ENCODE measurements around the gene CSTF3.
"Not testable (repeated sequence)": the region's sequence is repeated elsewhere in the genome, so short reads cannot be mapped to it uniquely, and the experiment has no call there.

The CSTF3 gene

GRCh38 chr11:33055375-33055774, 105.9 kb downstream of the CSTF3 start:
- TF ChIP-seq, protein P1, sequence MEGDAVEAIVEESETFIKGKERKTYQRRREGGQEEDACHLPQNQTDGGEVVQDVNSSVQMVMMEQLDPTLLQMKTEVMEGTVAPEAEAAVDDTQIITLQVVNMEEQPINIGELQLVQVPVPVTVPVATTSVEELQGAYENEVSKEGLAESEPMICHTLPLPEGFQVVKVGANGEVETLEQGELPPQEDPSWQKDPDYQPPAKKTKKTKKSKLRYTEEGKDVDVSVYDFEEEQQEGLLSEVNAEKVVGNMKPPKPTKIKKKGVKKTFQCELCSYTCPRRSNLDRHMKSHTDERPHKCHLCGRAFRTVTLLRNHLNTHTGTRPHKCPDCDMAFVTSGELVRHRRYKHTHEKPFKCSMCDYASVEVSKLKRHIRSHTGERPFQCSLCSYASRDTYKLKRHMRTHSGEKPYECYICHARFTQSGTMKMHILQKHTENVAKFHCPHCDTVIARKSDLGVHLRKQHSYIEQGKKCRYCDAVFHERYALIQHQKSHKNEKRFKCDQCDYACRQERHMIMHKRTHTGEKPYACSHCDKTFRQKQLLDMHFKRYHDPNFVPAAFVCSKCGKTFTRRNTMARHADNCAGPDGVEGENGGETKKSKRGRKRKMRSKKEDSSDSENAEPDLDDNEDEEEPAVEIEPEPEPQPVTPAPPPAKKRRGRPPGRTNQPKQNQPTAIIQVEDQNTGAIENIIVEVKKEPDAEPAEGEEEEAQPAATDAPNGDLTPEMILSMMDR (IDR thresholded peaks at IDR 0.05; ENCODE audit: borderline replicate concordance, insufficient read depth, low read depth, low read length): no peak
- H3K4me3 ChIP-seq (ENCODE audit: low read depth, low read length): no peak overlapping the region

GRCh38 chr11:33052231-33052630, 109.0 kb downstream of the CSTF3 start:
- no peak overlapping the region for H3K4me3 ChIP-seq (ENCODE audit: low read depth, low read length)
- TF ChIP-seq, protein P1 (IDR thresholded peaks at IDR 0.05; ENCODE audit: borderline replicate concordance, insufficient read depth, low read depth, low read length): no peak

DNA sequence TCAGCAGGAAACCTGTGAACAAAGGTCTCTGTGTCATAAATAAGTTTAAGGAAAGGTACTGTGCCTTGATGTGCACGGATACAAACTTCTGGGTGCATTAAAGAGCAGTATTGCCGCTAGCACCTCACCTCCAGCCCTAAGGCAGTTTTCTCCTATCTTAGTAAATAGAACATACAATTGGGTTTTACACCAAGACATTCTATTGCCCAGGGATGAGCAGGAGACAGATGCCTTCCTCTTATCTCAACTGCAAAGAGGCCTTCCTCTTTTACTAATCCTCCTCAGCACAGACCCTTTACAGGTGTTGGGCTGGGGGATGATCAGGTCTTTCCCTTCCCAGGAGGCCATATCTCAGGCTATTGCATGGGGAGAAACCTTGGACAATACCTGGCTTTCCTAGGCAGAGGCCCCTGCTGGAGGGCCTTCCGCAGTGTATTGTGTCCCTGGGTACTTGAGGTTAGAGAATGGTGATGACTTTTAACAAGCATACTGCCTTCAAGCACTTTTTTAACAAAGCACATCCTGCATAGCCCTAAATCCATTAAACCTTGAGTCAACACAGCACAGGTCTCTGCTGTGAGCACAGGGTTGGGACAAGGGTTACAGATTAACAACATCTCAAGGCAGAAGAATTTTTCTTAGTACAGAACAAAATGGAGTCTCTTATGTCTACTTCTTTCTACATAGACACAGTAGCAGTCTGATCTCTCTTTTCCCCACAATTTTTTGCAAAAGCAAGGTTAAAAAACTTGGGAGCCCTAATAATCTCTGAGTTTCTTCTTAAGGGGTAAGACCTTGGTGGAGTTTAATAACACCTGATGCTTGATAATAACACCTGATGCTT, 111.5 kb downstream of the CSTF3 start:
- H3K4me3 ChIP-seq (ENCODE audit: low read depth, low read length): not testable (repeated sequence)

GRCh38 chr11:33048701-33049100, 112.6 kb downstream of the CSTF3 start:
- not testable (repeated sequence) for H3K4me3 ChIP-seq (ENCODE audit: low read depth, low read length)

- TF ChIP-seq, protein P1 (IDR thresholded peaks at IDR 0.05; ENCODE audit: borderline replicate concordance, insufficient read depth, low read depth, low read length): no peak
- H3K4me3 ChIP-seq (ENCODE audit: low read depth, low read length): no peak overlapping the region
Observed at GRCh38 chr11:33045551-33046255, 115.6 kb downstream of the CSTF3 start.

GRCh38 chr11:33044285-33044756, 117.0 kb downstream of the CSTF3 start:
- H3K4me3 ChIP-seq (ENCODE audit: low read depth, low read length): no peak overlapping the region
- TF ChIP-seq, protein P1 (IDR thresholded peaks at IDR 0.05; ENCODE audit: borderline replicate concordance, insufficient read depth, low read depth, low read length): no peak

DNA sequence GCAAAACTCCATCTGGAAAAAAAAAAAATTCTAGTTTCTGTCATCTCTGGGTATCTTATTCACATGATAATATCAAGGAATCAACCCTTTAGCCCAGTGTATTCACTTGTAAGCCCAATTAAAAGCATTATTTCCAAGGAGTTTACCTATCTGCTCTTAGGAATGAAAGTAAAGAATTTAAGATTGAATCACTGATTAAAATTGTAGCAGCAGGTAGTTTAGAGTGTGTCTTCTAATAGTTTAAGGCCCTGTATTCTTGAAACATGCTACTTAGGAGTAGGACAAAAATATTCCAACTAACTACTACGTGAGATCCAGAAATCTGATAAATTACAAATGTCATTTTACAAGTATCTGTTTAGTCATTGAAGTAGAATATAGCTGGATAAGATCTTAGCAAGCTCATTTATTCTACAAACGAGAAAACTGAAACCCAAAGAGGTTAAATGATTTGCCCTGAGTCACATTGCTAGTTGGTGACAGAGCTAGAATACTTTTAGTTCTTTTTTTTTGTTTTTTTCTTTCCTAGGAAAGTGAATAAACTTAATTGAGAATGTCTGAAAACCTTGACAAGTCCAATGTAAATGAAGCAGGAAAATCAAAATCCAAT, 118.0 kb downstream of the CSTF3 start:
- TF ChIP-seq, protein P1 (IDR thresholded peaks at IDR 0.05; ENCODE audit: borderline replicate concordance, insufficient read depth, low read depth, low read length): no peak
- no peak overlapping the region for H3K4me3 ChIP-seq (ENCODE audit: low read depth, low read length)

All from GM12875 (cell line).